A673 (cell line): ENCODE results near the gene CORO6.

Source experiments
- CTCF ChIP-seq: fragments of 300-800, 200-600 bp; sonication (generic); conservative IDR thresholded peaks from 2 replicates; pipeline ENCODE4 v1.5.1; 2017; ENCODE audit warnings: low read depth, mild to moderate bottlenecking, antibody characterized with exemption, low read length, moderate library complexity, mixed read lengths
- EZH2 ChIP-seq: fragments of 200-600 bp; sonication (generic); IDR thresholded peaks from 2 replicates; pipeline ENCODE4 v1.6.1; 2017; ENCODE audit warnings: borderline replicate concordance, low read depth, mild to moderate bottlenecking, mixed read lengths, antibody characterized with exemption, low read length; ENCODE audit not compliant: poor library complexity, severe bottlenecking

DNA sequence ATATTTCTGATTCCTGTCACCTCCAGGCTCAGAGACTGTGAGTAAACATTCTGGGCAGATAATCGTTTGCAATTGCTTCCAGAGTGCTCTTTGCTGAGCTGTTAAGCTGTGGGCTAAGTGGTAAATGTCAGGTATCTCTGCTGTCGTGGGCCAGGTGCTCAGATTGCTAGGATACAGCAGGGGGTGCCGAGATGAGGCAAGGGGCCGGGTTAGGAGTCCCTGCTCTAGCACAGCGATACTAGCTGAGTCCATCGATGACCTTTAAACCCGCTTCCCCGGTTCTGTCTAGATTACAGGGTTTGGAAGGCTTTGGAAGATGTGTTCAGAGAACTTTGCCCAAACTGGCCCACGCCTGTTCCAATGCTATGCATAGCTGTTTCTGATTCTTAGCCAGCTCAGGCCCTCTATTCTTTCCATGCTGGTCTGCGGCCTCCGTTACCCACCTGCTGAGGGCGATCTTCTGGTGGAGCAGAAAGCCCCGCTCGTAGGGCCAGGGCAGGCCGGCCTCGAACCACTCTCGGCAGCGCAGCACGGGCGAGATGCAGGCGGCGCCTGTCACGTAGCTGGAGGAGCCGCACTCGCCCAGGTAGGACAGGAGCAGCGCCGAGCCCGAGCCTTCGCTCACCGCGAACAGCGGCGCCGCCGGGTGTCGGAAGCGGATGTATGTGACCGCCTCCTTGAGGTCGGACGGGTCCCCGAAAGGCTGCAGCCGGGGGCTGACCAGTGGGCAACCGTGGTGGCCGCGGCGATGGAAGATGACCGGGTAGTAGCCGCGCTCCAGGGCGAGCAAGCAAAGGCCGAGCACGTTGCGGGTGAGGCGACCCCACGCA, 56.9 kb downstream of the CORO6 start:
- no peak for TF ChIP-seq EZH2
- 0 out of 2 replicates have a peak, but pooled peaks have one; percentile 32 for TF ChIP-seq CTCF
